ENCODE data around the gene EZR. TPM values are rescaled to one million over a fixed set of nuclear protein-coding genes. Genes with fewer than 3 reads are reported as not detected.

The EZR gene
- total RNA-seq, 1 experiment from 2014 or later: 375 TPM

DNA sequence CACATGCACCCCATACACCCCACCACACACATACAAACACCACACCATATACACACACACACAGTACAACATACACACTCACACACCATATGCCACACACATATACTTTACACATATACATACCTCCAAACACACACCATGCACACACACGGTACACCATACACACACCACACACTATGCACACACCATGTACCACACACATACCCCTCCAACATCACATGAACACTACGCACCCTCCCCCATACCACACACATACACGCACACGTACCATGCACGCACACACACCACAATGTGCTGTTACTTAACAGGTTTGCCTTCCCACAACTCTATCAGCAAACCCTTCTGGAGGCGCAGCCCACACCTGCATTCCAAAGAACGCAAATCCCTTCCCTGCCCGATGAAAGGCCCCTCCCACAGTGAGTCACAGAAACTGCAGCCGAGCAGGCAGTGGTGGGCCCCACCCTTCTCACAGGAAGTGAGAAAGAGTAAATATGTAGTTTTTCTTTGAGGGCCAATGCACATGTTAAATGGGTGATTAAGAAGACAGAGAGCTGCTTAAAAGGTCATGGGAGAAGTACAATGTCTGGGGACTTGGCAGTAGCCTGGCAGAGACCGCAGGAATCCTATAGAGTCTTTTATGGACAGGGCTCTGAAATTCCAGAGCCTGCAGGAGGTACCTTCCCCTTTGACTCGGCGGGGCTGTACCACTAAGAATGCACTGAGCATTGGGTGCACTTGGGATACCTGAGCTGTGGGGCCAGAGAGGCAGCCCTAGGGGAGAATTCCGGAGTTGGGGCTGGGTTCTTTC lies 34.1 kb upstream of the EZR start:
- Mint-ChIP-seq H3K9me3 (no peaks in the 10 kb centered on the region; a peak in 1 of 5 replicates), H3K27ac (no peak overlapping the region), H3K27me3 (ENCODE audit: low read depth) (no peaks in the 10 kb centered on the region), H3K4me3 (no peak overlapping the region), H3K36me3 (ENCODE audit: insufficient read depth in 1 of 3, low read depth in 3 of 3) (no peaks in the 10 kb centered on the region), H3K4me1 (peaks cover 27 to 34% of the 10 kb centered on the region in 2 experiments)
- 100% methylated on average over 1 of the region's 13 CpGs for WGBS (ENCODE audit: extremely low coverage, insufficient read length, low lambda C conversion rate)
- no peaks in the 10 kb centered on the region for H3K9me3 ChIP-seq (ENCODE audit: control insufficient read depth, low read depth, low read length)
- peak overlapping the region; percentile 21 for H4K8ac ChIP-seq (replicated peaks; ENCODE audit: insufficient read length, low read depth, low read length)
- DNase-seq: peak; percentile 99
- peak overlapping the region; percentile 53 for H3K23ac ChIP-seq (ENCODE audit: insufficient read length, low read depth, low read length)
- H3K9ac ChIP-seq (ENCODE audit: extremely low read depth, insufficient read length, low read length): peak overlapping the region; percentile 55
- H3K14ac ChIP-seq (ENCODE audit: insufficient read depth, low read length): peak overlapping the region; percentile 84; the same call in 1 of the 2 replicates
- peak overlapping the region; percentile 96 for H4K5ac ChIP-seq (ENCODE audit: insufficient read length, low read depth, low read length)
- no peaks in the 10 kb centered on the region for H3K27me3 ChIP-seq (ENCODE audit: insufficient read depth, low read length)
- peak overlapping the region; percentile 60 for H3K4me2 ChIP-seq (ENCODE audit: insufficient read depth, insufficient read length, low read length)
- H2BK20ac ChIP-seq (ENCODE audit: low read depth, low read length, poor library complexity, severe bottlenecking): no peak overlapping the region
- peaks cover 13% of the 10 kb centered on the region; the same call in 1 of the 2 replicates for H3K4me1 ChIP-seq (ENCODE audit: insufficient read depth, low read length)
- H3K23me2 ChIP-seq (ENCODE audit: insufficient read length, low read depth, low read length, poor library complexity, severe bottlenecking): no peaks in the 10 kb centered on the region
- no peaks in the 10 kb centered on the region for H4K20me1 ChIP-seq (ENCODE audit: control insufficient read depth, insufficient read depth, insufficient read length)
- peak overlapping the region; percentile 4 for H3K4ac ChIP-seq (ENCODE audit: low read depth, low read length)
- H3K27ac ChIP-seq (ENCODE audit: insufficient read length, low read depth, low read length): peak overlapping the region; percentile 100
- TF ChIP-seq, protein P1, sequence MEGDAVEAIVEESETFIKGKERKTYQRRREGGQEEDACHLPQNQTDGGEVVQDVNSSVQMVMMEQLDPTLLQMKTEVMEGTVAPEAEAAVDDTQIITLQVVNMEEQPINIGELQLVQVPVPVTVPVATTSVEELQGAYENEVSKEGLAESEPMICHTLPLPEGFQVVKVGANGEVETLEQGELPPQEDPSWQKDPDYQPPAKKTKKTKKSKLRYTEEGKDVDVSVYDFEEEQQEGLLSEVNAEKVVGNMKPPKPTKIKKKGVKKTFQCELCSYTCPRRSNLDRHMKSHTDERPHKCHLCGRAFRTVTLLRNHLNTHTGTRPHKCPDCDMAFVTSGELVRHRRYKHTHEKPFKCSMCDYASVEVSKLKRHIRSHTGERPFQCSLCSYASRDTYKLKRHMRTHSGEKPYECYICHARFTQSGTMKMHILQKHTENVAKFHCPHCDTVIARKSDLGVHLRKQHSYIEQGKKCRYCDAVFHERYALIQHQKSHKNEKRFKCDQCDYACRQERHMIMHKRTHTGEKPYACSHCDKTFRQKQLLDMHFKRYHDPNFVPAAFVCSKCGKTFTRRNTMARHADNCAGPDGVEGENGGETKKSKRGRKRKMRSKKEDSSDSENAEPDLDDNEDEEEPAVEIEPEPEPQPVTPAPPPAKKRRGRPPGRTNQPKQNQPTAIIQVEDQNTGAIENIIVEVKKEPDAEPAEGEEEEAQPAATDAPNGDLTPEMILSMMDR (conservative IDR thresholded peaks at IDR 0.05): no peak
- no peak overlapping the region for H2BK15ac ChIP-seq (ENCODE audit: low read depth, low read length)
- peak overlapping the region; percentile 89 for H2BK5ac ChIP-seq (ENCODE audit: insufficient read length, low read length)
- H3K18ac ChIP-seq (ENCODE audit: insufficient read length, low read depth, low read length): peak overlapping the region; percentile 97
- H3K56ac ChIP-seq (ENCODE audit: insufficient read length, low read depth, low read length): peak overlapping the region; percentile 9
- no peak overlapping the region for H2AFZ ChIP-seq (ENCODE audit: low read length)
- no peak overlapping the region for H2BK12ac ChIP-seq (ENCODE audit: insufficient read length, low read depth, low read length)
- H2AK5ac ChIP-seq (ENCODE audit: insufficient read length, low read length): peak overlapping the region; percentile 1
- no peaks in the 10 kb centered on the region for H3K79me1 ChIP-seq (ENCODE audit: insufficient read depth, low read depth, low read length, poor library complexity, severe bottlenecking)
- no peaks in the 10 kb centered on the region for H3K79me2 ChIP-seq (ENCODE audit: insufficient read depth, low read length)
- H2BK120ac ChIP-seq (ENCODE audit: low read depth, low read length, poor library complexity, severe bottlenecking): peak overlapping the region; percentile 88
- no peak overlapping the region for H3T11ph ChIP-seq (ENCODE audit: low read length)
- H4K91ac ChIP-seq (ENCODE audit: insufficient read length, low read depth, low read length): peak overlapping the region; percentile 7
